ENCODE results near the gene STK38L.
A peak's percentile ranks its signal among the peaks of the same experiment; 100 is the strongest.

STK38L gene

DNA sequence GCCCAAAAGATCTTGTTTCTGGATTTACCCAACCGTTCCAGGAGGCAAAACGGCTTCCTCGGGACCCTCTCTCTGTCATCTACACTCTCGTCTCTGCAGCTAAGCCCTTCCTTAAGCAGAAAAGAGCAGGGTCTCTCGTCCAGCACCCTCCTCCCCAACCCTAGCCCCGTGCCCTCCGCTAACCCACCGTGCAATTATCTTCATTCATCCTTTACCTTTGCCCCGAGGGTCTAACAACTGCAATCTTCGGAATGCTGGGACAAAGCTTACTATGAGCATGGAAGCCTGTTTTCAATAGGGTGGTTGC lies 88.3 kb downstream of the STK38L start:
- TF ChIP-seq, protein P1, sequence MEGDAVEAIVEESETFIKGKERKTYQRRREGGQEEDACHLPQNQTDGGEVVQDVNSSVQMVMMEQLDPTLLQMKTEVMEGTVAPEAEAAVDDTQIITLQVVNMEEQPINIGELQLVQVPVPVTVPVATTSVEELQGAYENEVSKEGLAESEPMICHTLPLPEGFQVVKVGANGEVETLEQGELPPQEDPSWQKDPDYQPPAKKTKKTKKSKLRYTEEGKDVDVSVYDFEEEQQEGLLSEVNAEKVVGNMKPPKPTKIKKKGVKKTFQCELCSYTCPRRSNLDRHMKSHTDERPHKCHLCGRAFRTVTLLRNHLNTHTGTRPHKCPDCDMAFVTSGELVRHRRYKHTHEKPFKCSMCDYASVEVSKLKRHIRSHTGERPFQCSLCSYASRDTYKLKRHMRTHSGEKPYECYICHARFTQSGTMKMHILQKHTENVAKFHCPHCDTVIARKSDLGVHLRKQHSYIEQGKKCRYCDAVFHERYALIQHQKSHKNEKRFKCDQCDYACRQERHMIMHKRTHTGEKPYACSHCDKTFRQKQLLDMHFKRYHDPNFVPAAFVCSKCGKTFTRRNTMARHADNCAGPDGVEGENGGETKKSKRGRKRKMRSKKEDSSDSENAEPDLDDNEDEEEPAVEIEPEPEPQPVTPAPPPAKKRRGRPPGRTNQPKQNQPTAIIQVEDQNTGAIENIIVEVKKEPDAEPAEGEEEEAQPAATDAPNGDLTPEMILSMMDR (IDR thresholded peaks at IDR 0.05; ENCODE audit: extremely low read depth, insufficient read depth, missing control alignments), result no peak
- in situ Hi-C loops (cut with MboI; ENCODE audit: low pct_unique_long_range_greater_than_20kb, low sequenced_read_pairs, unreplicated experiment), result no loop called here

DNA sequence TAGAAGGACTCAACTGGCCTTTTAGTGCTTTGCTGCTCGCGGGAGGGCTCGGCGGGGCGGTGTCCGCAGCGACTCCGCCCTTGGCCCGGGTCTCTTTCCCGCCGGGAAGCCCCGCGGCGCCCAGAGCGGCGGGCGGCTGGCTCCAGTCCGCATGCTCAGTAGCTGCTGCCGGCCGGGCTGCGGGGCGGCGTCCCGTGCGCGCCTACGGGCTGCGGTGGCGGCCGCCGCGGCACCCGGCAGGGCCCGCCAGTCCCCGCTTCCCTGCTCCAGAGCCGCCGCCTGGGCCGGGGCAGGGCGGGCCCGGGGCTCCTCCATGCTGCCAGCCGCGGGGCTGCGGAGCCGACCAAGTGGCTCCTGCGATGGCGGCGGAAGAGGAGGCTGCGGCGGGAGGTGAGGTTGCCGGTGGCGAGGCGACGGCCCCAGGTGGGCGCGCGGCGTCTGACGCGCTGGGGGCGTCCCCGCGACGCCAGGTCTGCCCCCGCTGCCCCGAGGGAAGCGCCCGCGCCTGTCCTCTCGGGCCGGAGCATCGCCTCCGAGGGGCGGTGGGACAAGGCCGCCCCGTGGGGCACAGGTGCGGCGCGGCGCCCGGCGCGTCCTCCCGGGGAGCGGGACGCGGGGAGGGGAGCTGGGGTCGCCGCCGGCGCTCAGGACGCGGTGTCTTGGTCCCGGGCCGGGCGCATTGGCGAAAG lies 88.8 kb downstream of the STK38L start, which contains the start of gene BMAL2:
TSS of gene BMAL2 (plus strand) at position 123 of the 689 bp plus-strand sequence. CDS start at position 360, 237 bp downstream.
- DNase-seq (ENCODE audit: low spot score), result peak; percentile 81
- TF ChIP-seq, protein P1 (IDR thresholded peaks at IDR 0.05; ENCODE audit: extremely low read depth, insufficient read depth, missing control alignments), result no peak
- in situ Hi-C loops (cut with MboI; ENCODE audit: low pct_unique_long_range_greater_than_20kb, low sequenced_read_pairs, unreplicated experiment), result no loop called here

More for the DNA sequence above, 88.3 kb downstream of the STK38L start:
- no peak for DNase-seq (ENCODE audit: low spot score)

DNA sequence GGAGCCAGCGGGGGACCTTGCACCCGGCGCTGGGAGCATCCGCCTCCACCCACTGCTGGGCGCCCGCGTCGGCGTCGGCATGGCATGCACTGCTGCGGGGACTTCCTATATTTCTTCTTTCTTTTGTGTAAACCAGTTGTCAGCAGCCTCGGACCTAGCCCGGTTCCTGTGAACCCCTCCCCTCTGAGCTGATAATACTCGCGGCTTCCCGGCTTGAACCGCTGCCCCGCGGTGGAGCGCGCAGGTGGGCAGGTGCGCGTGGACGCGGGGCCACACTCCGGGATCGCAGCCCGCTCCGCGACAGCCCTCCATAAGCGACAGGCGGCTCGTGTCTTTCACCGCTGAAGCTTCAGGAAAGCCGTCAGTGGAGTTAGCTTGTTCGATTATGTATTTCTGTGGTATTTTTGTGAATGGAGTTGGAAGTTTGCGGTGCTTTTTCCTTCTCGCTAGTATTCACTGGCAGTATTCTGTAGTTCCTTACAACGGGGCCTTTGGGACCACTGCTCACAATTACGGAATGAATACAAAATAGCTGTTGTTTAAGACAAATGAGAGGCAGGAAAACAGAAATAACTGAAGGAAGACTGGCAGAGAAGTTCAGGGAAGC lies 89.4 kb downstream of the STK38L start:
- TF ChIP-seq, protein P1 (IDR thresholded peaks at IDR 0.05; ENCODE audit: extremely low read depth, insufficient read depth, missing control alignments), result no peak
- peak; percentile 53 for DNase-seq (ENCODE audit: low spot score)
- in situ Hi-C loops (cut with MboI; ENCODE audit: low pct_unique_long_range_greater_than_20kb, low sequenced_read_pairs, unreplicated experiment), result no loop called here

DNA sequence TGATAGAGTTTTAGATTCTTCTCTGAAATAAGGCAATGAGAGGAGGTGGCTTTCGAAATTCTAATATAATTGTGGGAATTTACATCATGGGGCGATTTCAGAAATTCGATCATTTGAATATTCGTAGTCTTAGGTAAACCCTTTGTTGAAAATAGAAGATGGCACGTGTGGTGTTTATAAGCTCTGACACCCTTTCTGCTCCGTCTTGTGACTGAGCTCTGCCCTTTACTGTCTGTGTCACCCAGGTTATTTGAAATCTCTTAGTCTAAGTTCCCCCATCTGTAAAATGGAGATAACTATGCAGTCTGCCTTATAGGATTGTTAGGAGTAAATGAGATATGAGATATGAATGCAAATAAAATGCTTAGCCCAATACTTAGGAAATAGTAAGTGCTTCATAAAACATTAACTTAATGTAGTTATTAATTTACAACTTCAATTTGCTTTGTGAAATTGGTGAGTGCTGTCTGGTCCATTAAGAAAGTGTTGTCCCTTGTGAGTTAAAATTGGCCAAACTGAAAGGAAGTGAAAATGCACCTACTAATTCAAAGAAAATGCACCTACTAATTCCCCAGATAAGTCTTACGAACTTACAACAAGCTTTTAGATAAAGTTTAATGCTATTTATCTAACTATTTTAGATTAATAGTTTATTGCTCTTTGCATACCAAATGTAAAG lies 90.1 kb downstream of the STK38L start:
- DNase-seq (ENCODE audit: low spot score), result peak; percentile 66
- in situ Hi-C loops (cut with MboI; ENCODE audit: low pct_unique_long_range_greater_than_20kb, low sequenced_read_pairs, unreplicated experiment), result no loop called here

DNA sequence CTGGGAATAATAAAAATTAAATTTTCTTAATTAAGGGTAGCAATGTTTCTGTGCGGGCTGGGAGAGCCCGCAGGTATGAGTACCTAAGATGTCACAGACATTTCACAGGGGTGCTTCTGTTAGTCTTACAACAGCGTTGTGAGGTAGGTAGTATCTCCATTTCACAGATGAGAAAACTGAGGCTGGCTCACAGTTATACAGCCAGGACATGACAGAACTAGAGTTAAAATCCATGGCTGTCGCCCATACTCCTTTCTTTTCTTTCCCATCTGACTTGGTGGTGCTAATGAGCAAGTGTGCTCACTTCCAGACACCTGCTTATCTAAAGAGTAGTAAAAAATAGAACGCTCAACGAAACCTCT lies 90.6 kb downstream of the STK38L start:
- in situ Hi-C loops (cut with MboI; ENCODE audit: low pct_unique_long_range_greater_than_20kb, low sequenced_read_pairs, unreplicated experiment), result no loop called here
- no peak for DNase-seq (ENCODE audit: low spot score)
- TF ChIP-seq, protein P1 (IDR thresholded peaks at IDR 0.05; ENCODE audit: extremely low read depth, insufficient read depth, missing control alignments), result no peak

More for the DNA sequence above, 90.1 kb downstream of the STK38L start:
- TF ChIP-seq, protein P1 (IDR thresholded peaks at IDR 0.05; ENCODE audit: extremely low read depth, insufficient read depth, missing control alignments), result no peak

DNA sequence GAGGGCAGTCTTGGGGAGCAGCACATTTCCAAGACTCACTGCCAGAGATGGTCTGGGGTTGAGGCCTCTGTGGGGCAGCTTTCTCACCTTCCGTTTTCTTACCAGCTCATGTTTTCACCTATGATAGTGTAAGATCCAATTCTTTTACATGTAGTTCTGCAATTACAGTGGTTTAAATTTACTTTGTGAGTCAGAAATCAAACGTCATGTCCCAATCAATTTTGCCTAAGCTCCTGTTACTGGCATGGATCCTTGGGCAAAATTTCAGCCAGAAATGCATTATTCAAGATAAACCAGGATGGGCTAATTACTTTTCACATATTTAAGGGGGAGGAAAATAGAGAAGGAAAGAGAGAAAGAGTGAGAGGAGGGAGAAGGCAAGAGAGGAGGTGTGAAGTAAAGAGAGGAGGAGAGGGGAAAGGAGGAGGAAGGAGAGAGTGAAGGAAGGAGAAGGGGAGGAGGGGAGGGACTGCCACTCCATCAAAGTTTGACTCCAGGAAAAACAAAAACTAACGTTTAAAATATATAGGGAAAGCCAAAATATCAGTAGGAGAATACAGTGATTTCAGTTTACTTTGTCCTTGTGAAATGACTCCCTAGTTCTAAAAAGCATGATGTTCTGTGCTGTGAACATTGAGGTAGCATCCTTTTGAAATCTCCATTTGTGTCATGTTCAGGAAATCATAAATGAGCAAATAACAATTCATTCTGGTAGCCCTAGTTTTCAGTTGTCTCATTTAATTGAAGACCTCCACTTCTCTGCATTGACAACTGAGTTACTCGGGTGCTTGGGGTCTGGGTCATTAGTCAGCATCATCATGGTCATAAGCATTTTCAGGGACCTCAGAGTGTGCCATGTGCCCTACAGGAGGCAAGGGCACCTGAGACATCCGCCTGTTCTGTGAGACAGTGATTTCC lies 91.5 kb downstream of the STK38L start:
- in situ Hi-C loops (cut with MboI; ENCODE audit: low pct_unique_long_range_greater_than_20kb, low sequenced_read_pairs, unreplicated experiment), result no loop called here
- no peak for DNase-seq (ENCODE audit: low spot score)
- TF ChIP-seq, protein P1 (IDR thresholded peaks at IDR 0.05; ENCODE audit: extremely low read depth, insufficient read depth, missing control alignments), result no peak

Data from GM13977 (cell line).